ENCODE results near the gene GREB1.

DNA sequence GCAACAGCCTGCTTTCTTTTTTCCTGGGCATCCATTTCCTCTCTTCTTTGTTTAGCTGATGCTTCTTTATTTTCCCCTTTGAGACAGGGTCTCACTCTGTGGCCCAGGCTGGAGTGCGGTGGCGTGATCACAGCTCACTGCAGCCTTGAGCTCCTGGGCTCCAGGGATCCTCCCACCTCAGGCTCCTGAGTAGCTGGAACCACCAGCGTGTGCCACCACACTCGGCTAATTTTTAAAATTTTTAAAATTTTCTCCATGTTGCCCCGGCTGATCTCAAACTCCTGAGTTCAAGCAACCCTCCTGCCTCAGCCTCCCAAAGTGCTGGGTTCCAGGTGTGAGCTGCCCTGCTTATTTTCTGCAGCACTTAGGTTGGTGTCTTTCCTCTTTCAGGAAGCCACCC is 77.4 kb downstream of the GREB1 start:
- TF ChIP-seq, protein P1, sequence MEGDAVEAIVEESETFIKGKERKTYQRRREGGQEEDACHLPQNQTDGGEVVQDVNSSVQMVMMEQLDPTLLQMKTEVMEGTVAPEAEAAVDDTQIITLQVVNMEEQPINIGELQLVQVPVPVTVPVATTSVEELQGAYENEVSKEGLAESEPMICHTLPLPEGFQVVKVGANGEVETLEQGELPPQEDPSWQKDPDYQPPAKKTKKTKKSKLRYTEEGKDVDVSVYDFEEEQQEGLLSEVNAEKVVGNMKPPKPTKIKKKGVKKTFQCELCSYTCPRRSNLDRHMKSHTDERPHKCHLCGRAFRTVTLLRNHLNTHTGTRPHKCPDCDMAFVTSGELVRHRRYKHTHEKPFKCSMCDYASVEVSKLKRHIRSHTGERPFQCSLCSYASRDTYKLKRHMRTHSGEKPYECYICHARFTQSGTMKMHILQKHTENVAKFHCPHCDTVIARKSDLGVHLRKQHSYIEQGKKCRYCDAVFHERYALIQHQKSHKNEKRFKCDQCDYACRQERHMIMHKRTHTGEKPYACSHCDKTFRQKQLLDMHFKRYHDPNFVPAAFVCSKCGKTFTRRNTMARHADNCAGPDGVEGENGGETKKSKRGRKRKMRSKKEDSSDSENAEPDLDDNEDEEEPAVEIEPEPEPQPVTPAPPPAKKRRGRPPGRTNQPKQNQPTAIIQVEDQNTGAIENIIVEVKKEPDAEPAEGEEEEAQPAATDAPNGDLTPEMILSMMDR (IDR thresholded peaks at IDR 0.05; ENCODE audit: low read depth, low read length): no peak
- no peak for TF ChIP-seq EZH2phosphoT487 (IDR thresholded peaks at IDR 0.05; ENCODE audit: low read depth)

Data from OCI-LY3 (cell line).